Stimulated activated CD8-positive, alpha-beta memory T cell treated with anti-CD3 and anti-CD28 coated beads, Interleukin-15, amount 100 ng/mL, for 24 hours (primary cell): ENCODE data around the gene DHX35.
"Not testable (repeated sequence)": the region's sequence is repeated elsewhere in the genome, so short reads cannot be mapped to it uniquely, and the experiment has no call there.

ENCODE experiments used
- DNase-seq: peaks from one replicate; pipeline ENCODE4 v3.0.0-alpha.2; 2020; ENCODE audit warnings: low read depth

Gene DHX35

DNA sequence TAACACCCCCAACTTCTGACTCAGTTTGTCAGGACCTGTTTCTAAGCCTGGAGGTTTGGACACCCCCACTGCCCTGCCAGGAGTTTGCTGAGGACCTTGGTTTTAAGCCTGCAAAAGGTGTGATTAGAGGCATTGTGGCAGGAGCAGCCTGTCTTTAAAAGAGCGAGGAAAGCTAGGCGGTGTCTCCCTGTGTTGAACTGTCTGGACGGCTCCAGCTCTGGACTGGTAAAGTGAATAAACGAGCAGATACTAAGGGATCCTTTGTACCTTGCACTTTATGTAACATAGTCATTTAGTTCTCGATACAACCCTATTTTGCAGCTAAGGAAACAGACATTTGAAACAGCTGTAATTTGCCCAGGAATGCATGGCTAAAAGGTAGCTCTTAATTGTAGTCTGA lies 21.5 kb upstream of the DHX35 start:
- DNase-seq, result no peak

DNA sequence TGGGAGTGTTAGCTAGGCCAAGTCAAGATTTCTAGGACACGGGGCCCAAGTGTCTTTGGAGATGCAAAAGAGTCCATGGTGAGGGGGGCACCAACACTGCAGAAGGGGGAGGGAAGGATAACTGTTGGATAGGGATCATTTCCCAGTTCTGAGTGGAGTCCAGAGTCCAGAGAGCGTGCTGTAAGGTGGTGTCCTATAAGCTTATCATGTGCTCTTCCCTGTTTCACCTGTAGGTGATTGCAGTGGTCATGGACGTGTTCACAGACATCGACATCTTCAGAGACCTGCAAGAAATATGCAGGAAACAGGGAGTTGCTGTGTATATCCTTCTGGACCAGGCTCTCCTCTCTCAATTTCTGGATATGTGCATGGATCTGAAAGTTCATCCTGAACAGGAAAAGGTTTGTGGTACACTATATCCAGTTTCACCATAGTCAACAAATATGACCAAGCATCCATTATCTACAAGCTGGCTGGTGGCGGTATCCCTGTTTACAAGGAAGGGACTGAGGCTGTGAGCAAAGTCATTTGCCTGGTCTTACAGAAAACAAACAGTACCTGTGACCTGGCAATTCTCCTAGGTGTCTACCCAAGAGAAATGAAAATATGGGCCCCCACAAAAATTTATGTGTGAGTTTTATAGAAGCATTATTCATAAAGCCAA lies 20.3 kb upstream of the DHX35 start:
- DNase-seq, result no peak

DNA sequence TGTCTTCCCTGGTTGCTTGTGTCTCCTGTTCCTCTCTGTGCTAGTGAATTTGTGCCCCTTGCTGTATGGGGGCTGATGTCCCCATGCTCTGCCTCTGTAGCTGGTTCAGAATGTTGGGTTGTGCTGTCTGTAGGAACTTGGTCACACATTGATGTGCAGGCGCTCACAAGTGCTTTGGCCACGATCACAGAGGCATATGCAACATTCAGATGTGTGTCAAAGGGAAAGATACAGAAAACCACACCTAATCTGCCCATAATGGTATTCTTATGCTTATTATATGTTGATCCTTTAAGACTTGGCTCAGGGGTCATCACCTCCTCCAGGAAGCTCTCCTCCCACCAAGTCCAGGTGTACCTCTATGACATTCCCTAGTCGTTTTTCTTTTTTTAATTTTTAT lies 17.1 kb upstream of the DHX35 start:
- DNase-seq, result no peak

DNA sequence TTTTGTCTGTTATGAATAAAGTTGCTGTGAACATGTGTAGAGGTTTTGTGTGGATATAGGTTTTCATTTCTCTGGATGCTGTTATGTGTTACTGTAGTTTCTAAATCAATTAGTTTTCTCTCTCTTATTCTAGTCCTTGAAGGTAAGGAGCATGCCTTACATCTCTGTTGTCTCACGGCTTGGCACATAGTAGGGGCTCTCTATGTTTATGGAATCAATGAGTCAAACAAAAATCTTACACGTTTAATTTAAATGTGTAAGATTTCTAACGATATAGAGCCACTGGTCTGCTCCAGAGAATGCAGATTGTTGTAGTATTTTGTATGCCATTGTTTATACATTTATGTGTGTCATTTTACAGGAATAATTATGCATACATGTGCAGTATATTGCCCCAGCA lies 15.3 kb upstream of the DHX35 start:
- DNase-seq, result no peak

DNA sequence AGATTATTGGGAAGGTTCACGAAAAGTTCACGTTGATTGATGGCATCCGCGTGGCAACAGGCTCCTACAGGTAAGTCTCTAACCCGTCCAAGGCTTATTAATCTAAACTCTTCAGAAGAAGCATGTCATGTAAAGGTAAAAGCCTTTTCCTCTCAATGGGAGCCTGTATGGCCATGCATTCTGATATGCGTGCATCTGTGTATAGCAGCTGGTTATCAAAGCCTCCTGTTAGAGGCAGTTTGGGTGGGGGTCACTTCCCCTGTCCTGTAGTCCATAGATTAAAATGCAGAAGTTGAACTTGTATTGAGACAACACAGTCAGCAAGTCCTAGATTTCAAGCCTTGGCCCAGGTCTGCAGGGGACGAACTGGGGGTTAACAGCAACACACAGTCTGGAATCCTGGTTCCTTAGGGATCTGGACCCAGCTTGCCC lies 14.2 kb upstream of the DHX35 start:
- DNase-seq, result no peak

DNA sequence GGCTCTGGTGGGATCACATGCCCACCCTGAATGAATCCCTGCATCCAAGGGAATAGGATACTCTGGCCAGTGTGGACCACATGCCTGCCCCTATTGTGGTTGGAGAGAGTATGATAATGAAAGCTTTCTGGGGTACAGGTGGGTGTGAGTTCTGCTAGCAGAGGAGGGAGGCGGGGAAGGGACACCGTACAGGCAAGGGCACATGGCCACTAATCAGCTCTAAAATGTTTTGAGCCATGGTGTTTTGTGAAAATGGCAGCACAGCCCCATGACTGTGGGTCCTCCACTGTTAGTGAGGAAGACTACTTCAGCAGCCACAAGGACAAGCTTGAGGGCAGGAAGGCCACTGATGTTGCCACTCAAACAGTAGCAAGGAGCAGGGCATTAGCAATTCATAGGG lies 11.9 kb upstream of the DHX35 start:
- no peak for DNase-seq

DNA sequence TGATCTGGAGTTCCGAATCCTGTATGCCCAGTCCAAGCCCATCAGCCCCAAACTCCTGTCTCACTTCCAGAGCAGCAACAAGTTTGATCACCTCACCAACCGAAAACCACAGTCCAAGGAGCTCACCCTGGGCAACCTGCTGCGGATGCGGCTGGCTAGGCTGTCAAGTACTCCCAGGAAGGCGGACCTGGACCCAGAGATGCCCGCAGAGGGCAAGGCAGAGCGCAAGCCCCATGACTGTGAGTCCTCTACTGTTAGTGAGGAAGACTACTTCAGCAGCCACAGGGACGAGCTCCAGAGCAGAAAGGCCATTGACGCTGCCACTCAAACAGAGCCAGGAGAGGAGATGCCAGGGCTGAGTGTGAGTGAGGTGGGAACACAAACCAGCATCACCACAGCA lies 10.5 kb upstream of the DHX35 start:
- DNase-seq, result no peak

DNA sequence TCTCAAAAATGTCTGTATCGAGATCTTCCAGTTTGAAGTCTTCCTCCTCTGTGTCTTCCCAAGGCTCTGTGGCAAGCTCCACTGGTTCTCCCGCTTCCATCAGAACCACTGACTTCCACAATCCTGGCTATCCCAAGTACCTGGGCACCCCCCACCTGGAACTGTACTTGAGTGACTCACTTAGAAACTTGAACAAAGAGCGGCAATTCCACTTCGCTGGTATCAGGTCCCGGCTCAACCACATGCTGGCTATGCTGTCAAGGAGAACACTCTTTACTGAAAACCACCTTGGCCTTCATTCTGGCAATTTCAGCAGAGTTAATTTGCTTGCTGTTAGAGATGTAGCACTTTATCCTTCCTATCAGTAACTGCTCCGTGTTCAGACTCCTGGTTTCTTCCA lies 10.0 kb upstream of the DHX35 start:
- no peak for DNase-seq

DNA sequence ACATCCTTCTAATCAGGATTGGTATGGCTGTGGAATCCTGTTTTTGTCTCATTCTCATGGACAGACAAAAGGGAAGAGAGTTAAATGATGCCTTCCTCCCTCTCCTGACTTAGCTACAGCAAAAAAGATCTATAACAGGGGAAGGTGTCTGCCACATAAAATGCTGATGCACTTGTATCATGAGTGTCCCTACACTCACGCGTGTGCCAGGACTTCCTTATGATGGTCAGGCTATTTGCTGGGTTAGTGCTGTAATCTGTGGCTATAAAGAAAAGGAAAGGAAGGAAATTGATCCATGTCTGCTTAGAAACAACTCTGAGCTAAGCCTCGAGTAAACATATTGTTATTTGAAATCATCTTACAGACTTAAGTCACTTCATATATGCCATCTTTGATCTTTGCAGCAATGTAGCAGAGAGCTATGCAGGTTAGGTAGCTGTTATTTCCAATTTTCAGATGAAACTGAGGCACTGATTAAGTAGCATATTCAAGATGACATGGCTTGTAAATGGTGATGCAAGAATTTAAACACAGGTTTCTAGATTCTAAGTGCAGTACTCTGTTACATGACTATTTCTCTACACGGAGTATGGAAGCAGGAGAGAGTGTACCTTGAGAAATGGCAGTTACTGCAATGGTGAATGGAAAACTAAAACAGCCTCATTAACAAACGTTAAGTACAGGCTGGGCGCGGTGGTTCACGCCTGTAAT lies 8.4 kb upstream of the DHX35 start:
- no peak for DNase-seq

DNA sequence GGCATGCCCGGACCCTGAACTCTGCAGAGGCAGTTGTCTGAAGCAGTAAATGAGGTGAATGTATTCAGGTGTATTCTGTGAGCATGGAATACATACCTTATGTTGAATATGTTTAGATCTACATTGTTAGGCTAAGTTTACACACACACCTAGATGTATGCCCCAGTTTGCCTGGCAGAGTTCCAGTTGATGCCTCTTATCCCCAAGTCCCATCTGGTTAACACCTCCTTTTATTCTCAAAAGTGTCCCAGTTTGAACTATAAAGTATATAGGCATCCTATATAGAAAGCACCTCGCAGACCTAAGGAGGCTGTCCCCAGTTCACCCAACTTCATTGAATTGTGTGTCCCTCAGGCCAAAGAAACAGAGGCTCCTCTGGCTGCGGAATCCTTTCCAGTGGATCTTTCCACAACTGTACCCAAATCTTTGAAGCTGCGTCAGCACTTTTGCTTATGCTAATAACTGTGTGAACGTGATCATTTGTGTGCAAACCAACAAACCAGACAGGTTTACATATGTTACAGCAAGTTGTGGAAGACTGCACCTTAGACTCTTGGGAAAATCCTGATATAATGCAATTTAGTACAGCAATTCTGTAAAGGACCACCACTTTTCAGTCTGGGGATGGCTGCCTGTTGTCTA lies 4.8 kb upstream of the DHX35 start:
- no peak for DNase-seq

DNA sequence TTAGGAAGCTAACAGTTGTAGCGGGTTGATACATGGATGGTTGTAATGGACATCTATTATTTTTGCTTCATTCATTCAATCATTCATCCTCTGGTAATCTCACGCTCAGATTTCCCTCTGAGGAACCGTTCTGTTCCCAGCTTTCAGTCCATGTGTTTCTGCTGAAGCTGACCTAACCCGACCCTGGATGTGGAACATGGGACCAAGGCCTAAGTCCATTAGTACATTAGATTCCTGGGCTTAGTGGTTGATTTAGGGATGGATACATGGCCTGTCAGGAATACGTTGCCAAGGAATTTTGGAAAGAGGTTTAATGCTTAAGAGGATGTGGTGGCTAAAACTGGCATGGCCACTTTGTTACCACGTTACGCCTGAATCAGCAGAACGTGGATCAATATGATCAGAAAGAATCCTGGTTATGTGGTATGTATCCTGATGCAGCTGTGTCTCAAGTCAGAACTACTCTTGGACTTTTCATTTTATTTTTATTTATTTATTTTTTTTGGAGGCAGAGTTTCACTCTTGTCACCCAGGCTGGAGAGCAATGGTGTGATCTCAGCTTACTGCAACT lies 4.1 kb upstream of the DHX35 start:
- no peak for DNase-seq

DNA sequence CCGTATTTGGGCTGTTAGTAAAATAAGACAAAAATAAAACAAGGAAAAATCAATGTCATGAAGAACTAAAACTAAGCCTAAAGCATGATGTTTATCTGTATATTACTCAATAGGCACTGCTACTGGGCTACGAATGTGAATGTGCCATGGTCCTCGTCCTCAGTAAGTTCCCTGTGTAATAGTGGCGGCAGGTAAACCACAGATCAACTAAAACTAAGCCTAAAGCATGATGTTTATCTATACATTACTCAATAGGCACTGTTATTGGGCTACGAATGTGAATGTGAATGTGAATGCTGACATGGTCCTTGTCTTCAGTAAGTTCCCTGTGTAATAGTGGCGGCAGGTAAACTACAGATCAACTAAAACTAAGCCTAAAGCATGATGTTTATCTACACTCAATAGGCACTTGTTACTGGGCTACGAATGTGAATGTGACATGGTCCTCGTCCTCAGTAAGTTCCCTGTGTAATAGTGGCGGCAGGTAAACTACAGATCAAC lies 1.9 kb upstream of the DHX35 start:
- not testable (repeated sequence) for DNase-seq

DNA sequence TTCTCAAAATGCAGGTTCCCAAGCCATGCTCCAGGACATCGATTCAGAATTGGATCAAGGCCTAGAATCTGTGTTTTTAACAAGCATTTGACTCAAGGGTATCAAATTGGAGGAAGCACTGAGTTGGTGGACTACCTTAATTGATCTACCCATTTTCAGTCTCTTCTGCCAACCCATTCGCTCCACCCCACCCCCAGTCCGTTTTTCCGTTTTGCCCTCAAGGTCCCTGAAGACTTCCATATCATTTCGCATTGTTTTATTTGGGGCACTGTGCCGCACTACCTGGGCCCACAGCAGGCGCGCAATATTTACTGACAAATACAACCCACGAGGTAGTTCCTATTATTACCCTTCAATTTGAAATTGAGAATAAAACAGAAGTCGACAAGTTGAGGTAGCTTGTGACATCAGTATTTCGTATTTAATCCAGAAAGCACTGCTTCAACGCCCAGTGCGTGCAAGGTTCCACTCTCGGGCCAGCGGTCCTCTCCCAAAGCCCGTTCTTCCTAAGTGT lies 557 bp upstream of the DHX35 start:
- DNase-seq, result no peak

DNA sequence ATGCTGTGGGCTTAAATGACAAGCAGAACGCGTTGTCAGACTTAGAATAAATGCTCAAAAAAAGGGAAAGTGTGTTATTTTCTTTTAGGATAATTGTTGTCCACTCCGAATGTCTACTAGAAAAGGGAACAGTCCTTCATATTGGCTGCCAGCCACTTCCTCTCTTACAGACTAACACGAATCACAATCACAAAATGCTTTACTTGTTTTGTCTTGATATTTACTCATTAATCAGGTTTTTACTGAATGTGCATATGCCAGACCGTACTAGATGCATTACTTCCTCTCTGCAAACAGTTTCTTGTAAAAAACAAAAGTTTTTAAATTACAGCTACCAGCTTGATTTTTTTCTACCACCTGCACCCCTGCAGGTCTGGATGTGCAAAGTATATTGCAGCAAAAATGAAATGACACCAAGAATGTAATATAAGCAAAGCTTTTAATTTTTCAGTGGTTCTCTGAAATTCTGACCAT lies 821 bp downstream of the DHX35 start:
- DNase-seq, result no peak

DNA sequence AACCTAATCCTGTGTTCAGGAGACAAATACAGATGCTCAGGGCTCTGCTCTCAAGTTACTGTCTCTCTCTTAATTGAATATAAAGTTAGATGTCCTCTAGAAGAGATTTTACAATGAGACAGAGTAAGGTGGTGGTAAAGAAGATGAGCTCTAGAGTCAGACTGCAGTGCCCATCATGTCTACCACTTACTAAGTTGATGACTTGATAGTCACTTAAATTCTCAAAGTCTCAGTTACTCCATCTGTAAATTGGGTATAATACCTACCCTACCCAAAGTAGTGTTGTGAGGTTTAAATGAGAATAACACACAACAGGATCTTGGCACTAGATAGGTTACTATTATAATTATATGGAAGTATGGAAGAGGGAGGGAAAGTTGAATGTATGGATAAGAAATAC lies 1.6 kb downstream of the DHX35 start:
- DNase-seq, result no peak

DNA sequence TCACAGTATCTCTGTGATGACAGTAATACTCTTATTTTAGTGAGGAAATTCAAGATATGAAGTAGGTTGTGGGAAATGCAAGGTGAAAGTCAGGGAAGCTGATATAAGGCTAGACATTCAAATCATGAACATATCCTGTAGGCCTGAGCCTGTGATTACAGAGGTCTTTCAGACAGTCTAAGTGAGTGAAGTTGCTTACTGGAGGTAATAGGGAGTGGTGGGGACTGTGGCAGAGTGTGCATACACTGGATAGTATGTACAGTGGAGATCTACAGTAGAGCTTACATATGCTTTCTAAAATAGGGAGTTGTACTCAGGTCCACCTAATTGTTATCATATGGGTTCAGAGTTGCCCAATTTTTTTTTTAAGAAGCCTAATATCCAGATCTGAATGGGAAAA lies 3.1 kb downstream of the DHX35 start:
- no peak for DNase-seq

DNA sequence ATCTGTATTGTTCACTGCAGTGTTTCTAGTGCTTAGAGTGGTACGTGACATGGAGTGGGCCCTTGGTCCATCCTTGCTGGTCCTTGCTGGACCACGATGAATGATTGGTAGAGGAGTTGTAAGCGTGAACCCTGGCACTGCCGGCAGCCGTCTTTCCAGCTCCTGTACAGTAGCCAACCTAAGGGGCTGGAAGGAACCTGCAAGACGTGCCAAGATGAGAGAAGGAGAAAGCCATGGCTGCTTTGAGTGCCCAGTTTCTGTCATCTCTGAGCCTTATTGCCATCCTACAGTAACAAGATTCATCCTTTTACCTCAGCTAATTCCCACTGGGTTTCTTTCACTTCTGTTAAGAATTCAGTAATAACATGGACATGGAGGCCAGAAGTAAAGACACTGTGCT lies 5.9 kb downstream of the DHX35 start:
- DNase-seq, result no peak

DNA sequence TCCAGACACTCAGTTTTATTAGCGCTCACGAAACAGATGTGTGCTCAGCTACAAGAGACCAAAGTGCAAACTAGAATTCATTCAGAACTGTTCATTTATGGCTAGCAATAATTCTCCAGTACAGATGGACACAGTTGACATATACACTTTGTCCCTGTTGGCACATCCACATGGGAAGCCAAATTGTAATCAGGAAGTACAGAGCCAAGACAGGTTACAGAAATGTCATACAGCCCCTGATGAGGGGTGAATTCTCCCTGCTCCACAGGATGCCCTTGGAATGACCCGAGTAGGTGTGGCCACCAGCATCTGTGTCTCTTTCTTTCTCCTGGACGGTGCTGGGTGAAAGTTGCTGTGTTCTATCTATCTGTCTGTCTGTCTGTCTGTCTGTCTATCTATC lies 7.6 kb downstream of the DHX35 start:
- DNase-seq, result no peak

DNA sequence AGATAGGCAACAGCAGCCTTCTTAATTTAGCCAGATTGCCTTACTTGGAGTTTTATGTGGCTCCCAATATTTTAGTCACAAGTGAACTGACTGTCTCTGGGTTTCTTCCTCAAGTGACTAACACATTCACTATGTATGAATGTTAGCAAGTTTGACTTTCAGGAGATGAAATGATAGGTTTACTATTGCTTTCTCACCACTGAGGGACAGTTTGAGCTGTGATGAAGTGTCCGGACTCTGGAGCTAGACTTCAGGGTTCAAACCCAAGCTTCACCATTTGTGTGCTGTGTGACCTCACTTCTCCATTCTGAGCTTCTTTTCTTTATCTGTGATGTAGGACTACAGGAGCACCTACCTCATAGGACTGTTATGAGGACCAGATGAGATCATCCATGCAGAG lies 8.2 kb downstream of the DHX35 start:
- no peak for DNase-seq

DNA sequence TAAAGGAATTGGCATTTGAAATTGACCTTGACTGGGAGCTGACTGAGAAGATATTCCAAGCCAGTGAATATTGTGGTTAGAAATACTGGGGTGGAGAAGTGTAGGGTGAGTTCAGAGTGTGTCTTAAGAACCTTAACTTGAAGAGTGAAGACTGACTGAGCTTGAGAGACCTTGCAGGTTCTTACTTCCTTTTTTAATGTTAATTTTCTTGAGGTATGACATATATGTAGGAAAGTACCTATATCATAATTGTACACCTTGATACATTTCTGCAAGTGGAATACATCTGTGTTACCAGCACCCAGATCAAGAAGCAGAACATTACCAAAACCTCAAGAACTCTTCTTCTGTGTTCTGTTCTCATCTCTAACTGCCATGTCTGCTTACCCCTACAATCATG lies 11.0 kb downstream of the DHX35 start:
- no peak for DNase-seq

DNA sequence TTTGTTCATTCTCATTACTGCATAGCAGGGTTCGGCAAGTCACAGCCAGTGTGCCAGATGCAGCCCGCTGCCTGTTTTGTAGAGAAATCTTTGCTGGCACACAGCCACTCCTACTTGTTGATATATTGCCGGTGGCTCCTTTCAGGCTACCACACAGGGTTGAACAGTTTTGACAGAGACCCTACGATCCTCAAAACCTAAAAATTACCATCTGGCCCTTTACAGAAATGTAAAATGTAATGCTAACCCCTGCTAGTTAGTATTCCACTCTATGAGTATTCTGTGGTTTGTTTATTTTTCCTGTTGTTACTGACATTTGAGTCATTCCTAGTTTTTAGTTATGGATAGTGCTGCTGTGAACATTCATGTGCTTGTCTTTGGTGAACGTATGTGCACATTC lies 11.5 kb downstream of the DHX35 start:
- DNase-seq, result no peak

DNA sequence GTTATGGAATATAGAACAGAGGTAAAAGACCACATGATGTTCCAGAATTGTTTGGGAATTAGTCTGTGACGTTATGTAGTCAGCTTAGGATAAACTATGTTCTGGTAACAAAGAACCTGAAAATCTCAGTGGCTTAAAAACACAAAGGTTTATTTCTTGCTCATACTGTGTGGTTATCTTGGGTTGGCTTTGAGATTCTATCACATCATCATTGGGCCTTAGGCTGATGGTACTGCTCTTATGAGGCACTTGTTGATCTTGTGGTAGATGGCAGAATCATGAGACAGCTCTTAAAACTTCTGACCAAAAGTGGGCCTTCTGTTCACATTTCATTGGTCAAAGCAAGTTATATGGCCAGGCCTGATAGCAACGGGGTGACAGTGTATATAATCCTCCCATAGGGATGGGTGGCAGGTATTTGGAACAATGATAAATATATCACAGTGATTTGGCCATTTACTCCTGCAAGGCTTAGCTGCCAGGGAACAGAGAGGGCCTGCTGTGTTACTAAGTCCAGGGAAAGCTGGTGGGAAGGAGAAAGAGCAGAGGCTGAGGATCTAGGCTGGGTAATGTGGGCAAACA lies 13.5 kb downstream of the DHX35 start:
- DNase-seq, result no peak
